GM18909 (cell line): ENCODE measurements around the gene ADCY5.

Experiments used
- ATAC-seq: cut with Tn5 transposase; IDR thresholded peaks from one replicate; pipeline ENCODE4 v1.9.1; 2021; ENCODE audit warnings: mild to moderate bottlenecking; ENCODE audit not compliant: unreplicated experiment, poor library complexity

Gene ADCY5

GRCh38 chr3:123464211-123464610, 15.3 kb upstream of the ADCY5 start:
- ATAC-seq: no peak

- no peak for ATAC-seq
Measured at GRCh38 chr3:123459862-123460261, 11.0 kb upstream of the ADCY5 start.

GRCh38 chr3:123458255-123458654, 9.4 kb upstream of the ADCY5 start:
- ATAC-seq: no peak

GRCh38 chr3:123457841-123458240, 9.0 kb upstream of the ADCY5 start:
- ATAC-seq: no peak

GRCh38 chr3:123453675-123454074, 4.8 kb upstream of the ADCY5 start:
- no peak for ATAC-seq

- no peak for ATAC-seq
Measured at GRCh38 chr3:123451186-123451585, 2.3 kb upstream of the ADCY5 start.

- no peak for ATAC-seq
Measured at GRCh38 chr3:123449997-123450604, 1.2 kb upstream of the ADCY5 start.

GRCh38 chr3:123449102-123449996, 459 bp upstream of the ADCY5 start:
- no peak for ATAC-seq

- ATAC-seq: no peak
Measured at GRCh38 chr3:123447749-123448517, 957 bp downstream of the ADCY5 start.

GRCh38 chr3:123447416-123447748, 1.5 kb downstream of the ADCY5 start:
- ATAC-seq: no peak

- ATAC-seq: no peak
Measured at GRCh38 chr3:123446610-123447109, 2.2 kb downstream of the ADCY5 start.

- no peak for ATAC-seq
Measured at GRCh38 chr3:123446210-123446609, 2.7 kb downstream of the ADCY5 start.

GRCh38 chr3:123445702-123446101, 3.2 kb downstream of the ADCY5 start:
- no peak for ATAC-seq

- no peak for ATAC-seq
Measured at GRCh38 chr3:123444744-123445143, 4.1 kb downstream of the ADCY5 start.

GRCh38 chr3:123444023-123444422, 4.9 kb downstream of the ADCY5 start:
- ATAC-seq: no peak

GRCh38 chr3:123442908-123443307, 6.0 kb downstream of the ADCY5 start:
- no peak for ATAC-seq

- ATAC-seq: no peak
Measured at GRCh38 chr3:123442125-123442524, 6.8 kb downstream of the ADCY5 start.

- ATAC-seq: no peak
Measured at GRCh38 chr3:123439806-123440580, 8.9 kb downstream of the ADCY5 start.

- no peak for ATAC-seq
Measured at GRCh38 chr3:123432832-123433523, 15.9 kb downstream of the ADCY5 start.
